ENCODE data around the gene DNM3.
A peak's percentile ranks its signal among the peaks of the same experiment; 100 is the strongest.
"Not testable (repeated sequence)": the region's sequence is repeated elsewhere in the genome, so short reads cannot be mapped to it uniquely, and the experiment has no call there.

Gene DNM3

DNA sequence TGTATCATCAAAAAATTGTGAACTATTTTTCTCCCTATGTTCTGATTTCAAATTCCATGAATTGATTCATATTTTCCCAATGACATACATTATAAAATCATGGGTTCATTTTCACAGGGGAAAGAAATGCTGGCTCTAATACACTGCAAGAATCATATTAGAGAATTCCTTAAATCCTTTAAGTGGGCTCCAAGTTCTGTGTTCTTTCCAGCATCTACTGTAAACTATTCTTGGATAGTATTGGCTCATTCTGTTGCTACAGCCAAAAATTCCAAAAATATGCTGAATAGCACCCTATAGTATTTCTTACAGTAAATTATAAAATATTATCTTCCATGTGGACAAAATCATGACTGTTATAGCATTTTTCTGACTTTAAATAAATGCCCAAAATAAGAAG lies 560.2 kb downstream of the DNM3 start:
- no peak for DNase-seq

DNA sequence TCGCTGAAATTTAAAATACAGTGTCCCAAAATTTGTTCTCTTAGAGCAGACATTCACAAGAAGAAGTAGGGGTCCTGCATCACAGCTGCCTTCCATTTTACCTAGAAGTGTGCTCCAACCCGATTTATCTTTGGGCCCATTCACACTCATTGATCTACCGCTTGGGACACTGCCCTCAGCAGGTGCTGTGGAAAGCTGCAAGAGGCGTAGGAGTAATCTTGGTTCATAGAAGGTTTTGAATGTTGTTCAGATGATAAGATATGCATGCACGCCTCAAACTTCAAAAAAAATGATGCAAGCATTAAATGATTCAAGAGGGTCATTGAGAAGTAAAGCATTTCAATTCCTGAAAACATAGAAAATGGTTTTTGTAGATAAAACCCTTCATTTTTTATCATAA lies 560.6 kb downstream of the DNM3 start:
- peak in 1 of 5 donors; percentile 22 for DNase-seq

DNA sequence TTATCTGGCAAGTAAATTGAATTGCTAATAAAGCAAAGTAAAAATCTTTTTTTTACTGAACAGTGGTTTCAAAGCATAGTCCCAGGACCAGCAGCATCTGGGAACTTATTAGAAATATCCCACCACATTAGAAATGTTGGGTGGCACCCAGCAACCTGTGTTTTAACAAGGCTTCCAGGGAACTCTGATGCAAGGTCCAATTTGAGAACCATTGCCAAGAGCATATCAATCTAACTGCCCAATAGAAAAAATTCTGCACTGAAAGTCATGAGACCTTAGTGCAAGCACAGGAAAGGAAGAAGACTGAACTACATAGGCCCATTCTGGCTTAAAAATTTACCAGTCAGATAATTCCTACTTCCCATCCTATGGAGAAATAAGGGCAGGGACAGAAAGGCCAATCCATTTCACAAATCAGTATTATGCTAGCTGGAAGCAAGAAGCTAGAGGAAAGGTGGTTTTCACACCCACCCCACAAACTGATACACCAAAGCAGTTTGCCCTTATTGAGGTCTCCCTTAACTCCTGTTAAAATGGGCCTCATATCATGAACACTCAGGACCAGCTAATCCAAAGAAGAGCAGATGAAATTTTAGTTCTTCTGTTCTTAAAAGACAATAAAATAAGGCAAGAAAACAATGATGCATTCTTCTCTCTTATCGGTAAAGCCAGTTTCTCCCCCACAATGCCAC lies 561.7 kb downstream of the DNM3 start:
- no peak for DNase-seq

- DNase-seq = no peak
Measured at GRCh38 chr1:172404121-172404520, 562.8 kb downstream of the DNM3 start.

DNA sequence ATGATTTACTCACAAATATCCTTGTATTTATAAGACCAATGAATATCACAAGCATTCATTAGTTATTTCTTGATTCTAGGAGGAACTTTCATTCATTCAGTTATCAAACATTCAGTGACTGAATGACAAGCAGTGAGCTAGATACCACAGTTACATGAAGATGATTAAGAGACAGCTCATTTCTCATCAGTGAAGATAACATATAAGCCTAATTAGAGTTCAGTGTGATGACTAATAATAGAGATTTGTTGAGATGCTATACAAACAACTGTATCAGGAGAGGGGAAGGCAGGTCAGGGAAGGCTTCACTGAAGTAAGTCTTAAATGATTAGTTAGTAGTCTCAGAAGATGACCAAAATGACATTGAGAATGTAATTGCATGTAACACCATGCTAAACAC lies 564.6 kb downstream of the DNM3 start:
- no peak for DNase-seq

GRCh38 chr1:172406968-172407367 lies 565.7 kb downstream of the DNM3 start:
- DNase-seq = no peak

- DNase-seq = no peak
Measured at GRCh38 chr1:172408958-172409357, 567.7 kb downstream of the DNM3 start.

GRCh38 chr1:172410027-172410426 lies 568.7 kb downstream of the DNM3 start:
- DNase-seq = no peak

DNA sequence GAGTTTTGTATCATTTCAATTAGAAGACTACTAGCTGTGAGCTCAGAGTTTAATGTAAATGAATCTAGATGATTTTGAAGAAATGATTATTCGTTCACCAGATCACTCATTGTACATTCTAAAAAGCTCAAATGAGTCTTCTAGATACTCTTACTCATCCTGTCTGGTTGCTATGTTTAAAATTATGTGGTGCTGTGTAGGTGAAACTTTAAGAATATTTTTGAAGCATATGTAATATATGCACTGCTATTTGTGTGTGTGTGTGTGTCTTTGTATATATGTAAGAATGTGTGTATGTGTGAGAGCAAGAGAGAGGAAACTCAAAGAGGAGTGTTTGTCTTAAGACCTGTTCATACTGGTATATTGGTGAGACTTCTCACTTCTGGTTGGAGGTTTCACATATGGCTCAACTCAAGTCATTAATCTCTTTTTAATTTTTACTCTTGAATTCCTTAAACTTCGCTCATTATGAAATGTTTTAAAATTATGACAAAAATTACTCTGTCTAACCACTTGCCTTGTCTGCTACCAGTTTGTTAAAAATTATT lies 570.6 kb downstream of the DNM3 start:
- DNase-seq = no peak

DNA sequence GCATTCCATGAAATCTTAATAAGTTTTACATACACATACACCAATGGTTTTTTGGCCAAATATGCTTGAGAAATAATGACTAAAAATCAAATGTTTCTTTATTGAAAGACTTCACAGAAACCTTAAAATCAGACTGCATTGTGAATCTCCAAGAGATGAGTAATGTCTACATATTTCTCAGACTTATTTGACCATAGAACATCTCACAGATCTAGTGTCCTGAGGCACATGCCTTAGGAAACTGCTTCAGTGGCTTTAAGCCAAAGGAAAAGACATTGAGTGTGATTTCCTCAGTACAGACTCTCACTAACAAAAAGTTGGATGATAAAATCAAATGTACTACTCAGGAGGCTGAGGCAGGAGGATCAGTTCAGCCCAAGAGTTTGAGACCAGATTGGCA lies 573.0 kb downstream of the DNM3 start:
- no peak for DNase-seq

GRCh38 chr1:172416496-172417035 lies 575.3 kb downstream of the DNM3 start:
- no peak for DNase-seq

DNA sequence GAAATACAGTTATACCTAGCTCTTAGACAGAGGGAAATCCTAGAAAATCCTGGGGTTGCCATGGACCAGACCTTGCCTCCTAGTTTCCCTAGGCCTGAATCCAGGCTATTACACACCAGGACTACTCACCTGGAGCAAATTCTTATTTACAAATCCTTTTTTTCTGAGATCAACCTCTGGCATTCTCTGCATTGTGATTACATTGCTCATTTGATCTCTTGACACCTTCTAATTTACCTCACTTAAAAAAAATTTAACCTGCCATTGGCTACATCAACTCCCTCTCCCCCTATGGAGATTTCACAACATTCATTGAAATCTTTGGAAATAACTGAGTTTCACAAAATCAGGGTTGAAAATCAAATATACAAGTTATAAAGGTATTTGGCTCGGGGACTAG lies 576.3 kb downstream of the DNM3 start:
- DNase-seq = no peak

DNA sequence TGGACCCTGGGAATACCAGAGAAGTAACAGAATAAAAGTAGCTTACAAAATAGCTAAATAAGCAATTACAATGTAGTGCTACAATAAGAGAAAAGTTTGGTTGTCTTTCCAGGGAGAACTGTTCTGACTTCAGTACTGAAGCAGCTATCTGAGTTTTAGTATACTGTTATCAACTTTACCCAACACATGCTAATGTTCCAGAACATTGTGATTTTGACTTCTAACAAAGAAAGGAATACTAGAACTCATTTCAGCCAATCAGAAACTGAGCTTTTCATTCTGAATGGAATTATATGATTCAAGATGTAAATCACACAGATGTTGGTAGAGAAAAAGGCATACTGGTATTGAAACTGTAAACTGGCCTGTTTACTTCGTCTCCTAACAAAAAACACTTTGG lies 579.1 kb downstream of the DNM3 start, which contains the start of gene C1orf105:
Gene C1orf105 (plus strand): TSS at position 301 of the 400 bp plus-strand sequence. CDS start 201 bp downstream, outside the sequence.
- no peak for DNase-seq

DNA sequence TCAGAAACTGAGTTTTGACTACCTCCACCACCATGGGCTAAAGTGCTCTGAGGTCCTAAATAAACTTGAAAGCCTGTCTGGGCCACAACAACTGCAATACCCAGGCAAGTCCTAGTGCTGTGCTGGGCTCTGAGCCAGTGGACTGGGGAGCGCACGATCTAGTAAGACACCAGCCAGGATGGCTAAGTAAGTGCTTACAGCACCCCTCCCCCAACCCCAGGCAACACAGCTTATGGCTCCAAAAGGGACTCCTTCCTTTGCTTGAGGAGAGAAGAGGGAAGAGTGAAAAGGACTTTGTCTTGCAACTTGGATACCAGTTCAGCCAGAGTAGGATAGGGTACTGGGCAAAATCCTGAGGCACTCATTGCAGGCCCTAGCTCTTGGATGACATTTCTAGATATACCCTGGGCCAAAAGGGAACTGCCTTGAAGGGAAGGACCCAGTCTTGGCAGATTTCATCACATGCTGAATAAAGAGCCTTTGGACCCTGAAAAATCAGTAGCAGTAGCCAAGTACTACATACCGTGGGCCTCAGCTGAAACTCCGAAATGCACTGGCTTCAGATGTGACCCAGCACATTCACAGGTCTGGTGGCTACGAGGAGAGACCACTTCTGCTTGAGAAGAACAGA lies 580.8 kb downstream of the DNM3 start:
- DNase-seq = no peak

GRCh38 chr1:172423336-172423735 lies 582.0 kb downstream of the DNM3 start:
- no peak for DNase-seq

GRCh38 chr1:172425339-172425738 lies 584.0 kb downstream of the DNM3 start:
- DNase-seq = no peak

- peak in 1 of 5 donors; percentile 31 for DNase-seq
Measured at GRCh38 chr1:172427191-172427590, 585.9 kb downstream of the DNM3 start.

- peak in 3 of 5 donors; percentile 13 to 66 (median 24) for DNase-seq
Measured at GRCh38 chr1:172429331-172430127, 588.2 kb downstream of the DNM3 start.

GRCh38 chr1:172430128-172430454 lies 588.8 kb downstream of the DNM3 start:
- DNase-seq = no peak

- DNase-seq = no peak
Measured at GRCh38 chr1:172431204-172431603, 589.9 kb downstream of the DNM3 start.

DNA sequence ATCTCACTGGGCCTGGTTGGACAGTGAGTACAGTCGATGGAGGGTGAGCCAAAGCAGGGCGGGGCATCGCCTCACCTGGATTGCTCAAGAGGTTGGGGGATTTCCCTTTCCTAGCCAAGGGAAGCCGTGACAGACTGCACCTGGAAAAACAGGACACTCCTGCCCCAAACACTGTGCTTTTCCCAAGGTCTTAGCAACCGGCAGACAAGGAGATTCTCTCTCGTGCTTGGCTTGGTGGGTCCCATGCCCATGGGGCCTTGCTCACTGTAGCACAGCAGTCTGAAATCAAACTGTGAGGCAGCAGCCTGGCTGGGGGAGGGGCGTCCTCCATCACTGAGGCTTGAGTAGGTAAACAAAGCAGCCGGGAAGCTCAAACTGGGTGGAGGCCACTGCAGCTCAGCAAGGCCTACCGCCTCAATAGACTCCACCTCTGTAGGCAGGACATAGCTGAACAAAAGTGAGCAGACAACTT lies 590.5 kb downstream of the DNM3 start:
- peak in 1 of 5 donors; percentile 15 for DNase-seq

GRCh38 chr1:172437183-172437582 lies 595.9 kb downstream of the DNM3 start:
- DNase-seq = not testable (repeated sequence)

- DNase-seq = no peak
Measured at GRCh38 chr1:172442404-172442803, 601.1 kb downstream of the DNM3 start.
